ENCODE results near the gene STPG2.

Gene STPG2

GRCh38 chr4:98143001-98143899 lies at the start of gene STPG2:
Gene STPG2, minus strand, starts transcription at chr4:98143476.
- DNase-seq: peak; percentile 60

- no peak for DNase-seq
These were observed 42.0 kb upstream of the STPG2 start for GRCh38 chr4:98185279-98185678.

- no peak for DNase-seq
These were observed 38.5 kb upstream of the STPG2 start for GRCh38 chr4:98181809-98182208.

GRCh38 chr4:98179951-98180350 lies 36.7 kb upstream of the STPG2 start:
- DNase-seq: no peak

GRCh38 chr4:98176531-98176930 lies 33.3 kb upstream of the STPG2 start:
- DNase-seq: no peak

- no peak for DNase-seq
These were observed 26.8 kb upstream of the STPG2 start for GRCh38 chr4:98170035-98170434.

GRCh38 chr4:98166731-98167041 lies 23.4 kb upstream of the STPG2 start:
- DNase-seq: no peak

- no peak for DNase-seq
These were observed 22.9 kb upstream of the STPG2 start for GRCh38 chr4:98166025-98166730.

- no peak for DNase-seq
These were observed 19.4 kb upstream of the STPG2 start for GRCh38 chr4:98162696-98163095.

- no peak for DNase-seq
These were observed 8.1 kb upstream of the STPG2 start for GRCh38 chr4:98151145-98151924.

GRCh38 chr4:98150092-98150761 lies 7.0 kb upstream of the STPG2 start:
- DNase-seq: no peak

- DNase-seq: no peak
These were observed 5.6 kb upstream of the STPG2 start for GRCh38 chr4:98148856-98149255.

- no peak for DNase-seq
These were observed 17.1 kb downstream of the STPG2 start for GRCh38 chr4:98126141-98126540.

GRCh38 chr4:98125585-98125984 lies 17.7 kb downstream of the STPG2 start:
- no peak for DNase-seq

GRCh38 chr4:98117363-98117762 lies 25.9 kb downstream of the STPG2 start:
- DNase-seq: no peak

GRCh38 chr4:98113012-98113411 lies 30.3 kb downstream of the STPG2 start:
- no peak for DNase-seq

- no peak for DNase-seq
These were observed 32.3 kb downstream of the STPG2 start for GRCh38 chr4:98110929-98111328.

GRCh38 chr4:98110214-98110613 lies 33.1 kb downstream of the STPG2 start:
- DNase-seq: no peak

- no peak for DNase-seq
These were observed 40.6 kb downstream of the STPG2 start for GRCh38 chr4:98102660-98103059.

GRCh38 chr4:98101988-98102387 lies 41.3 kb downstream of the STPG2 start:
- DNase-seq: no peak

- no peak for DNase-seq
These were observed 44.5 kb downstream of the STPG2 start for GRCh38 chr4:98098764-98099163.

GRCh38 chr4:98094118-98094517 lies 49.2 kb downstream of the STPG2 start:
- DNase-seq: no peak

GRCh38 chr4:98093662-98094061 lies 49.6 kb downstream of the STPG2 start:
- no peak for DNase-seq

Data from NK-92 treated with Interleukin-12 subunit alpha and Interleukin-12 subunit beta, amount 100 ng/mL, for 24 hours (cell line).